Measurements from ENCODE around the gene SAFB. TPM values are rescaled to one million over a fixed set of nuclear protein-coding genes. Genes with fewer than 3 reads are reported as not detected.
"Not testable (repeated sequence)": the region's sequence is repeated elsewhere in the genome, so short reads cannot be mapped to it uniquely, and the experiment has no call there.

The SAFB gene
- total RNA-seq, 1 experiment from 2014 or later: 63.9 TPM

- DNase-seq (ENCODE audit: low read depth): no peak
Observed at GRCh38 chr19:5682107-5682482, 59.2 kb downstream of the SAFB start.

DNA sequence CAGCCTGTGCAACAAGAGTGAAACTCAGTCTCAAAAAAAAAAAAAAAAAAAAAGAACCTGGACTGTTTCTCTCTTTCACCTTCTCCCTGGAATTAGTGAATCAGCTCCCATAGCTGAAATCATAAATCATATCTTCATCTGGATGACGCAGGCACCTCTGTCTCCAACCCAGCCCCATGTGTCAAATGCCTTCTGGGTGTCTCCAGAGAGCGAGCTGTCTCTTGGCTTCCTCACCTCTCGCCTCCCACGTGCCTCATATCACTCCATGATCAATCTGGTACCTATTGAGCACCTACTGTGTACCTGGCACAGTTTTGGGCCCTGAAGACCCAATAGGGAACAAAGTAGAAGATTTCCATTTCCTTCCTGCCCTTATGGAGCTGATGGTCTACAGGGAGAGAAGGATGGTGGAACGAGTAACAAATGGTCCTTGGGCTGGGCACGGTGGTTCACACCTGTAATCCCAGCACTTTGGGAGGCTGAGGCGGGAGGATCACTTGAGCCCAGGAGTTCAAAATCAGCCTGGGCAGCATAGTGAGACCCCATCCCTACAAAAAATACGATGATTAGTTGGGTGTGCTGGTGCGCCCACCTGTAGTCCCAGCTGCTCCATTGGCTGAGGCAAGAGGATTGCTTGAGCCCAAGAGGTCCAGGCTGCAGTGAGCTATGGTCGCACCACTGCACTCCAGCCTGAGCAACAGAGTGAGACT, 60.4 kb downstream of the SAFB start:
- no peak for DNase-seq (ENCODE audit: low read depth)

- no peak for DNase-seq (ENCODE audit: low read depth)
Observed at GRCh38 chr19:5684694-5685430, 62.0 kb downstream of the SAFB start.

GRCh38 chr19:5686326-5686646, 63.4 kb downstream of the SAFB start:
- DNase-seq (ENCODE audit: low read depth): no peak

DNA sequence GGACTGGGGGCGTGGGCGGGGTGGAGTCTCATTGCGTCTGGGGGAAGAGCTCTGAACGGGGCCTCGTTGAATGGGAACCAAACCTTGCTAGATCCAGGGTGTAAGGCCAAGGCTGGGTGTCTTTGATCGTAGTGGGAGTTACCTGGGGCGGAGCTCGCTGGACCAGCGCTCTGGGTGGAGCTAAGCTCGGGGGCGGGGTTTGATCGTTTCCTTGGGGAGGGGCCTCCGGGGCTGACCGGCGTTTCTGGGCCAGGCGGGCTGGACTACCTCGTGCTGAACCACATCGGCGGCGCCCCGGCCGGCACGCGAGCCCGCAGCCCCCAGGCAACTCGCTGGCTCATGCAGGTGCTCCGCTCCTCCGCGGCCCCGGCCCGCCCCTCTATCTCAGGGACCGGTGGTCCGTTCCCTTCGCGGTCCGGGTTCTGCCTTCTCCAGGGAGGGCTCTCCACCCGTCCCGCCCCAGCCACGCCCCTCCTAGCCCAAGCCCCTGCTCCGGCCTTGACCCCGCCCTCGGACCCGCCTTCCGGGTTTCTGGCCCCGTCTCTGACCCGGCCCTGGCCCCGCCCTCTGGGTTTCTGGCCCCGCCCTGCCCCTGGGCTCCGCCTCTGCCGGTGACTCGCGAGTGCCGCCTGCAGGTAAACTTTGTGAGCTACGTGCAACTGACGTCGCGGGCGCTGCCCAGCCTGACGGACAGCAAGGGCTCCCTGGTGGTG, 63.9 kb downstream of the SAFB start:
- peak; percentile 88 for DNase-seq (ENCODE audit: low read depth)

GRCh38 chr19:5687360-5688198, 64.7 kb downstream of the SAFB start:
- DNase-seq (ENCODE audit: low read depth): no peak

GRCh38 chr19:5688262-5688881, 65.5 kb downstream of the SAFB start:
- DNase-seq (ENCODE audit: low read depth): not testable (repeated sequence)

DNA sequence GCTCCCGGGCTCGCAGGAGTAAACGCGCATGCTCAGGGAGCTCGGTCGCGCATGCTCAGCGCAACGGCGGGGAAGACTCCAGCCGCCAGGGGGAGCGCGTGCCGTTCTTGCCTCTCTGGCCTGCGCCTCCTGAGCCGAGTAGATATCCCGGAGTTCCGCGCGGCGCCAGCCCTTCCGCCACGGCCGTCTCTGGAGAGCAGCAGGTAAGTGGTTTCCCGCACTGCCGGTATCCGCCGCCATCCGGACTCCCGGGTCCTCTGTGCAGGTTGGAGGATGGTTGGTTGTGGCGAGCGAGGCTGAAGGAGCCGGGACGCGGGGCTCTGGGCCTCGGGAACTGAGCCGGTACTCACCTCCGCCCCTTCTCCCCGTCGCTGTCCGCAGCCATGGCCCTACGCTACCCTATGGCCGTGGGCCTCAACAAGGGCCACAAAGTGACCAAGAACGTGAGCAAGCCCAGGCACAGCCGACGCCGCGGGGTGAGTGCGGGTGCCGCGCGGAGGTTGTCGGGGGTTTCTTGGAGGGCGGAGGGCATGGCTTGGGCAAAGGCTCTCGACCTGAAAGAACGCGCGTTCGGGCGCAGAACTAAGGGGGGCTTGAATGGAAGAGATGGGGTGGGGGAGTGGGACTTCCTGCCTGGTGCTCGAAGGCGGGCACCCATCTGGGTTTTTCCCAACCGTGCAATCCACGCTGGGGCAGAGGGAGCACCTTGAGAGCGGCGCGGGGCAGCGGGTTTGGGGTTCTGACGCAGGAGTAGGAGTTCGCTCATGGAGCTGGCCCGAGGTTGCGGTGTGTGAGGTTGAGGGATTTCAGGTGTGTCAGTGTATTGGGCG, 67.5 kb downstream of the SAFB start, which contains the start of gene RPL36:
Gene RPL36, plus strand, starts transcription at position 171 of the 830 bp plus-strand sequence. Its CDS starts 213 bp downstream, at position 384.
- DNase-seq (ENCODE audit: low read depth): peak; percentile 96

- DNase-seq (ENCODE audit: low read depth): peak; percentile 61
Observed at GRCh38 chr19:5690955-5691821, 68.3 kb downstream of the SAFB start.

GRCh38 chr19:5691822-5692722, 69.2 kb downstream of the SAFB start:
- DNase-seq (ENCODE audit: low read depth): peak; percentile 49

GRCh38 chr19:5692723-5693194, 69.9 kb downstream of the SAFB start:
- peak; percentile 50 for DNase-seq (ENCODE audit: low read depth)

- DNase-seq (ENCODE audit: low read depth): peak; percentile 34
Observed at GRCh38 chr19:5693195-5694166, 70.6 kb downstream of the SAFB start.

- DNase-seq (ENCODE audit: low read depth): no peak
Observed at GRCh38 chr19:5694167-5694955, 71.5 kb downstream of the SAFB start.

DNA sequence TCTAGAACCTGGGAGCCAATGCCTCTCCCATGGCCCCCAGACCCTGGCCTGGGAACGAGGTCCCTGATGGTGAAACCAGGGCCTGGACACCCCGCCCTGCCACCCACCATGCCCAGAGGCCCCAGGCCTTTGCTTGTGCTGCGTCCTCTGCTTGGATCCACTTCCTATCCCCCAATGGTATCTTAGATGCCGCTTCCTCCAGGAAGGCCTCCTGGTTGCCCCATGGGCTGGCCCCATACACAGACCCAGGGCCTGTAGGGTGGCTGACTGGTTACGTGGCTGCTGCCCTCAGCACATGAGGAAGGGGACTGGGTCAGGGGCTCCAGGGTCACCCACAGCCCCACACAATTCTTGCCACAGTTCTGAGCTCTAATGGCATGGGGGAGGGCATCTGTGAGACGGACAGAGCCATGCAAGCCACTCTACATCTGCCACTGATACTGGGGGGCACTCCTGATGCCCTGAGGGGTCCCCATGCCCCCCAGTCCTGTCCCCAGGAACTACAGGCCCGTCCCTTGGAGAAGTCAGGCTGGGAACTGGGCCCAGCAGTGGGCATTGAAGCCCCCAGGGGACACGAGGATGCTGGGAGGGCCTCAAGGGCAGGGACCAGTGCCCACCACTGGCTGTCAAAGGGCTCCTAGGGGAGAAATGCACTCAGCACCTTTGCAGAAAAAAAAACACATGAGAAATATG, 72.2 kb downstream of the SAFB start:
- DNase-seq (ENCODE audit: low read depth): peak; percentile 29

DNA sequence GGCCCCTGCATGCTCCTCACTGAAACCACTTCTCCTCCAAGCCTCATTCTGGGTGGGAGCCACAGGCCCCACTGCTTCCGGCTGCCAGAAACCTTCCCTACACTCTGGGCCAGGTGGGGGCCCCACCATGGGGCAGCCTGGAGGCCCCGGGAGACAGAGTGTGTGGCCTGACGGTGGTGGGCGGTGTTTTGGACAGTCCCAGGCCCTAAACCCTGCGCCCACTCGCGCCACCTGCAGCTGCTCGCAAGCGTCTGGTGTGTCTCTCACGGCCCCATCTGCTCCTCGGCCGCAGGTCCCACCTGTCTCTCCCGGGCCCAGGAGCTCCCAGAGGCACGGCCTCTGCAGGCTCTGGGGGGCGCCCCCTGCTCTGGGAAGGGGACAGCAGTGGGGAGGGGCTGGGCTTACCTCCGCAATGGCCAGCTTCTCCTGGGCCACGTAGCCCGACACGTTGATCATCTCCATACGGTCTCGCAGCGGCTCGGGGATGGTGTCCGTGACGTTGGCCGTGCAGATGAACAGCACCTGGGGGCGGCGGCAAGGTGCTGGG, 72.8 kb downstream of the SAFB start:
- DNase-seq (ENCODE audit: low read depth): no peak

Measured in HT1080 (cell line).